Measurements from ENCODE around the gene LCN1. TPM values are rescaled to one million over a fixed set of nuclear protein-coding genes. Genes with fewer than 3 reads are reported as not detected.

The LCN1 gene
- total and polyA plus RNA-seq, 2 experiments from 2014 or later = 0.27 TPM; not detected in 1

GRCh38 chr9:135524130-135524861 lies 3.1 kb downstream of the LCN1 start:
- ATAC-seq (no peak), DNase-seq (ENCODE audit: low spot score) (no peak)
- no peak overlapping the region for H3K4me3 Mint-ChIP-seq
- peaks cover 10% of the 10 kb centered on the region; the same call in 2 of the 3 replicates for H3K4me1 Mint-ChIP-seq
- no peak overlapping the region for H3K27ac Mint-ChIP-seq
- Histone ChIP-seq H3K4me1 (ENCODE audit: insufficient read depth) (no peaks in the 10 kb centered on the region; the same call in 1 of the 2 replicates), H3K9me2 (ENCODE audit: insufficient read depth) (no peaks in the 10 kb centered on the region), H3K4me2 (no peak overlapping the region), H3K4me3 (no peak overlapping the region), H3K27ac (ENCODE audit: low read depth) (no peak overlapping the region), H2AFZ (no peak overlapping the region), H3F3A (replicated peaks; ENCODE audit: low read depth) (no peaks in the 10 kb centered on the region), H3K36me3 (ENCODE audit: insufficient read depth) (no peaks in the 10 kb centered on the region), H4K20me1 (replicated peaks; ENCODE audit: insufficient read depth) (no peaks in the 10 kb centered on the region), H3K79me2 (replicated peaks; ENCODE audit: insufficient read depth) (no peaks in the 10 kb centered on the region), H3K27me3 (ENCODE audit: insufficient read depth) (no peaks in the 10 kb centered on the region)
- no peaks in the 10 kb centered on the region for H3K36me3 Mint-ChIP-seq (ENCODE audit: low read depth)
- no peaks in the 10 kb centered on the region for H3K9me3 Mint-ChIP-seq
- H3K27me3 Mint-ChIP-seq (ENCODE audit: insufficient read depth, low read depth, poor library complexity) = peaks cover 4% of the 10 kb centered on the region
- TF ChIP-seq CTCF (conservative IDR thresholded peaks at IDR 0.05; ENCODE audit: low read depth in 2 of 2) (no peak), EZH2phosphoT487 (IDR thresholded peaks at IDR 0.05; ENCODE audit: unreplicated experiment) (no peak)

- no peaks in the 10 kb centered on the region for H4K20me1 ChIP-seq (replicated peaks; ENCODE audit: insufficient read depth)
- no peak overlapping the region for H3K27ac Mint-ChIP-seq
- H3K27me3 ChIP-seq (ENCODE audit: insufficient read depth) = no peaks in the 10 kb centered on the region
- H3K27ac ChIP-seq (ENCODE audit: low read depth) = no peak overlapping the region
- no peak overlapping the region for H3K4me3 Mint-ChIP-seq
- H3K4me1 ChIP-seq (ENCODE audit: insufficient read depth) = no peaks in the 10 kb centered on the region; the same call in 1 of the 2 replicates
- no peak overlapping the region for H3K4me2 ChIP-seq
- ATAC-seq (no peak), DNase-seq (ENCODE audit: low spot score) (no peak)
- no peak overlapping the region for H2AFZ ChIP-seq
- no peaks in the 10 kb centered on the region for H3K79me2 ChIP-seq (replicated peaks; ENCODE audit: insufficient read depth)
- H3K9me3 Mint-ChIP-seq = no peaks in the 10 kb centered on the region
- H3K27me3 Mint-ChIP-seq (ENCODE audit: insufficient read depth, low read depth, poor library complexity) = peaks cover 4% of the 10 kb centered on the region
- H3K4me3 ChIP-seq = no peak overlapping the region
- H3K9me2 ChIP-seq (ENCODE audit: insufficient read depth) = no peaks in the 10 kb centered on the region
- H3K36me3 ChIP-seq (ENCODE audit: insufficient read depth) = no peaks in the 10 kb centered on the region
- H3K36me3 Mint-ChIP-seq (ENCODE audit: low read depth) = no peaks in the 10 kb centered on the region
- no peaks in the 10 kb centered on the region for H3F3A ChIP-seq (replicated peaks; ENCODE audit: low read depth)
- peaks cover 10% of the 10 kb centered on the region; the same call in 2 of the 3 replicates for H3K4me1 Mint-ChIP-seq
- TF ChIP-seq REST (IDR thresholded peaks at IDR 0.05; ENCODE audit: unreplicated experiment) (no peak), CREB1 (CRISPR knock-in tag; IDR thresholded peaks at IDR 0.05; ENCODE audit: low read depth) (no peak), CTCF (conservative IDR thresholded peaks at IDR 0.05; ENCODE audit: low read depth in 2 of 2) (no peak), STAT1 (IDR thresholded peaks at IDR 0.05; ENCODE audit: unreplicated experiment) (no peak)
These were observed 4.2 kb downstream of the LCN1 start for GRCh38 chr9:135525241-135526088.

Measured in GM23338 (cell line).